Glutamatergic neuron (in vitro differentiated cells): ENCODE results near the gene ZNF564. TPM values are rescaled to one million over a fixed set of nuclear protein-coding genes. Genes with fewer than 3 reads are reported as not detected.

Source experiments
- DNase-seq: peaks from one replicate; pipeline ENCODE4 v3.0.0; 2022
- H3K27ac Mint-ChIP-seq: one replicate; pipeline ENCODE4 v1.8.0; 2020; ENCODE audit warnings: mild to moderate bottlenecking, mixed read lengths, inconsistent platforms; ENCODE audit not compliant: unreplicated experiment
- H3K27me3 Mint-ChIP-seq: one replicate; pipeline ENCODE4 v1.8.0; 2020; ENCODE audit warnings: mild to moderate bottlenecking, moderate library complexity, mixed read lengths, inconsistent platforms; ENCODE audit not compliant: unreplicated experiment
- H3K36me3 Mint-ChIP-seq: one replicate; pipeline ENCODE4 v1.8.0; 2020; ENCODE audit warnings: mild to moderate bottlenecking, mixed read lengths, inconsistent platforms; ENCODE audit not compliant: unreplicated experiment
- H3K4me1 Mint-ChIP-seq: one replicate; pipeline ENCODE4 v1.8.0; 2020; ENCODE audit warnings: mild to moderate bottlenecking, low read depth, mixed read lengths, inconsistent platforms; ENCODE audit not compliant: unreplicated experiment
- H3K4me3 Mint-ChIP-seq: one replicate; pipeline ENCODE4 v1.8.0; 2020; ENCODE audit warnings: mild to moderate bottlenecking, mixed read lengths, inconsistent platforms; ENCODE audit not compliant: unreplicated experiment
- H3K9me3 Mint-ChIP-seq: one replicate; pipeline ENCODE4 v1.8.0; 2020; ENCODE audit warnings: mild to moderate bottlenecking, moderate library complexity, mixed read lengths, inconsistent platforms; ENCODE audit not compliant: unreplicated experiment
- CTCF ChIP-seq: fragments of 200-600 bp; sonication (generic); IDR thresholded peaks from one replicate; pipeline ENCODE4 v1.5.0; 2021; ENCODE audit not compliant: partially characterized antibody, unreplicated experiment
- total RNA-seq: library from RNA; stranded (reverse); fragmentation: NEBNext Ultra II Directional; extraction: Animal tissue kit (Norgen Biotek cat#: 25700); gene quantifications from one replicate; pipeline ENCODE4 v1.2.1, GENCODE V29; 2021; ENCODE audit not compliant: unreplicated experiment

Gene ZNF564
- total RNA-seq, 1 donor from 2014 or later = 11.2 TPM

- no peak for DNase-seq
- Mint-ChIP-seq H3K27ac (no peak overlapping the region), H3K27me3 (peaks cover 2% of the 10 kb centered on the region), H3K36me3 (peaks cover 22% of the 10 kb centered on the region), H3K9me3 (peaks cover 5% of the 10 kb centered on the region), H3K4me3 (no peak overlapping the region), H3K4me1 (peaks cover 2% of the 10 kb centered on the region)
- TF ChIP-seq CTCF = no peak
Observed at GRCh38 chr19:12544401-12544876, 6.8 kb downstream of the ZNF564 start.

GRCh38 chr19:12543855-12544254 lies 7.4 kb downstream of the ZNF564 start:
- TF ChIP-seq CTCF = no peak
- peaks cover 22% of the 10 kb centered on the region for H3K36me3 Mint-ChIP-seq
- peaks cover 5% of the 10 kb centered on the region for H3K9me3 Mint-ChIP-seq
- no peak for DNase-seq
- no peak overlapping the region for H3K4me3 Mint-ChIP-seq
- peaks cover 2% of the 10 kb centered on the region for H3K27me3 Mint-ChIP-seq
- no peak overlapping the region for H3K27ac Mint-ChIP-seq
- no peaks in the 10 kb centered on the region for H3K4me1 Mint-ChIP-seq

GRCh38 chr19:12527034-12527836 lies 24.0 kb downstream of the ZNF564 start:
- no peak overlapping the region for H3K27ac Mint-ChIP-seq

GRCh38 chr19:12526542-12526941 lies 24.7 kb downstream of the ZNF564 start:
- peaks cover 2% of the 10 kb centered on the region for H3K27me3 Mint-ChIP-seq
- H3K9me3 Mint-ChIP-seq = peaks cover 47% of the 10 kb centered on the region
- H3K27ac Mint-ChIP-seq = no peak overlapping the region
- H3K4me3 Mint-ChIP-seq = no peak overlapping the region
- no peak for DNase-seq
- H3K36me3 Mint-ChIP-seq = peaks cover 88% of the 10 kb centered on the region
- TF ChIP-seq CTCF = no peak
- no peaks in the 10 kb centered on the region for H3K4me1 Mint-ChIP-seq

More at GRCh38 chr19:12527034-12527836, 24.0 kb downstream of the ZNF564 start:
- no peak for DNase-seq
- Mint-ChIP-seq H3K36me3 (peaks cover 85% of the 10 kb centered on the region), H3K9me3 (peaks cover 43% of the 10 kb centered on the region), H3K4me3 (no peak overlapping the region), H3K27me3 (peaks cover 2% of the 10 kb centered on the region), H3K4me1 (no peaks in the 10 kb centered on the region)
- TF ChIP-seq CTCF = no peak

GRCh38 chr19:12521996-12522395 lies 29.3 kb downstream of the ZNF564 start:
- DNase-seq = no peak
- Mint-ChIP-seq H3K4me1 (no peaks in the 10 kb centered on the region), H3K9me3 (peaks cover 46% of the 10 kb centered on the region), H3K36me3 (peaks cover 79% of the 10 kb centered on the region), H3K27me3 (peaks cover 4% of the 10 kb centered on the region), H3K27ac (no peak overlapping the region), H3K4me3 (no peak overlapping the region)
- TF ChIP-seq CTCF = no peak
